HUES48 (cell line): ENCODE measurements around the gene DICER1.
"Not testable (repeated sequence)": the region's sequence is repeated elsewhere in the genome, so short reads cannot be mapped to it uniquely, and the experiment has no call there.

Experiments
- H3K27ac ChIP-seq: one replicate; pipeline ENCODE4 v1.7.0; 2013; ENCODE audit warnings: low read depth, low read length, inconsistent platforms
- H3K27me3 ChIP-seq: 2 replicates; pipeline ENCODE4 v1.6.1; 2013; ENCODE audit warnings: mild to moderate bottlenecking, low read length; ENCODE audit not compliant: control insufficient read depth, insufficient read depth
- H3K36me3 ChIP-seq: 2 replicates; pipeline ENCODE4 v1.6.1; 2013; ENCODE audit warnings: low read length; ENCODE audit not compliant: control insufficient read depth, insufficient read depth
- H3K4me1 ChIP-seq: 2 replicates; pipeline ENCODE4 v1.6.1; 2013; ENCODE audit warnings: mild to moderate bottlenecking, low read length; ENCODE audit not compliant: control insufficient read depth, insufficient read depth
- H3K4me3 ChIP-seq: 2 replicates; pipeline ENCODE4 v1.5.1; 2013; ENCODE audit warnings: mild to moderate bottlenecking, low read depth, low read length
- H3K9ac ChIP-seq: 2 replicates; pipeline ENCODE4 v1.6.1; 2013; ENCODE audit warnings: mild to moderate bottlenecking, low read depth, low read length, moderate library complexity
- H3K9me3 ChIP-seq: 2 replicates; pipeline ENCODE4 v1.6.1; 2013; ENCODE audit warnings: low read length; ENCODE audit not compliant: control insufficient read depth, insufficient read depth

DICER1 gene

GRCh38 chr14:95184413-95184790 is 27.1 kb upstream of the DICER1 start:
- Histone ChIP-seq H3K27me3 (no peaks in the 10 kb centered on the region), H3K27ac (no peak overlapping the region), H3K4me3 (no peak overlapping the region), H3K9me3 (no peaks in the 10 kb centered on the region), H3K36me3 (no peaks in the 10 kb centered on the region), H3K4me1 (peaks cover 10% of the 10 kb centered on the region), H3K9ac (no peak overlapping the region)

- Histone ChIP-seq H3K27ac (no peak overlapping the region), H3K9me3 (no peaks in the 10 kb centered on the region), H3K27me3 (no peaks in the 10 kb centered on the region), H3K36me3 (no peaks in the 10 kb centered on the region), H3K4me3 (no peak overlapping the region), H3K9ac (no peak overlapping the region), H3K4me1 (peaks cover 10% of the 10 kb centered on the region)
Measured at GRCh38 chr14:95183532-95184412, 26.4 kb upstream of the DICER1 start.

- Histone ChIP-seq H3K27ac (no peak overlapping the region), H3K9me3 (no peaks in the 10 kb centered on the region), H3K9ac (no peak overlapping the region), H3K27me3 (no peaks in the 10 kb centered on the region), H3K4me1 (peaks cover 10% of the 10 kb centered on the region), H3K4me3 (no peak overlapping the region), H3K36me3 (no peaks in the 10 kb centered on the region)
Measured at GRCh38 chr14:95183082-95183481, 25.8 kb upstream of the DICER1 start.

GRCh38 chr14:95182379-95182778 is 25.1 kb upstream of the DICER1 start:
- H3K4me1 ChIP-seq = peaks cover 10% of the 10 kb centered on the region
- H3K27ac ChIP-seq = no peak overlapping the region
- H3K36me3 ChIP-seq = no peaks in the 10 kb centered on the region
- H3K9ac ChIP-seq = no peak overlapping the region
- H3K27me3 ChIP-seq = no peaks in the 10 kb centered on the region
- H3K4me3 ChIP-seq = no peak overlapping the region
- H3K9me3 ChIP-seq = no peaks in the 10 kb centered on the region

- peaks cover 10% of the 10 kb centered on the region for H3K4me1 ChIP-seq
- no peaks in the 10 kb centered on the region for H3K36me3 ChIP-seq
- H3K27me3 ChIP-seq = no peaks in the 10 kb centered on the region
- no peak overlapping the region for H3K27ac ChIP-seq
- no peak overlapping the region for H3K9ac ChIP-seq
- H3K4me3 ChIP-seq = no peak overlapping the region
- H3K9me3 ChIP-seq = no peaks in the 10 kb centered on the region
Measured at GRCh38 chr14:95180966-95181741, 23.8 kb upstream of the DICER1 start.

- H3K36me3 ChIP-seq, H3K27ac ChIP-seq, H3K9ac ChIP-seq, H3K4me3 ChIP-seq, H3K27me3 ChIP-seq, H3K4me1 ChIP-seq, H3K9me3 ChIP-seq: not testable (repeated sequence)
Measured at GRCh38 chr14:95175670-95176069, 18.3 kb upstream of the DICER1 start.

GRCh38 chr14:95174184-95174792 is 17.0 kb upstream of the DICER1 start:
- Histone ChIP-seq H3K27me3 (no peaks in the 10 kb centered on the region), H3K9ac (no peak overlapping the region), H3K4me1 (no peaks in the 10 kb centered on the region), H3K9me3 (no peaks in the 10 kb centered on the region), H3K4me3 (no peak overlapping the region), H3K36me3 (no peaks in the 10 kb centered on the region), H3K27ac (no peak overlapping the region)

GRCh38 chr14:95173518-95173917 is 16.2 kb upstream of the DICER1 start:
- H3K36me3 ChIP-seq = no peaks in the 10 kb centered on the region
- no peaks in the 10 kb centered on the region for H3K27me3 ChIP-seq
- no peaks in the 10 kb centered on the region for H3K9me3 ChIP-seq
- H3K9ac ChIP-seq = no peak overlapping the region
- no peak overlapping the region for H3K4me3 ChIP-seq
- no peak overlapping the region for H3K27ac ChIP-seq
- H3K4me1 ChIP-seq = no peaks in the 10 kb centered on the region

GRCh38 chr14:95167177-95167576 is 9.8 kb upstream of the DICER1 start:
- Histone ChIP-seq H3K9ac (no peak overlapping the region), H3K4me3 (no peak overlapping the region), H3K27ac (no peak overlapping the region), H3K27me3 (no peaks in the 10 kb centered on the region), H3K36me3 (no peaks in the 10 kb centered on the region), H3K4me1 (peaks cover 11% of the 10 kb centered on the region), H3K9me3 (no peaks in the 10 kb centered on the region)

GRCh38 chr14:95165517-95165916 is 8.2 kb upstream of the DICER1 start:
- no peak overlapping the region for H3K27ac ChIP-seq
- no peaks in the 10 kb centered on the region for H3K27me3 ChIP-seq
- H3K36me3 ChIP-seq = no peaks in the 10 kb centered on the region
- no peaks in the 10 kb centered on the region for H3K9me3 ChIP-seq
- no peak overlapping the region for H3K4me3 ChIP-seq
- peaks cover 11% of the 10 kb centered on the region for H3K4me1 ChIP-seq
- no peak overlapping the region for H3K9ac ChIP-seq

GRCh38 chr14:95164506-95164905 is 7.2 kb upstream of the DICER1 start:
- Histone ChIP-seq H3K9ac (no peak overlapping the region), H3K4me3 (no peak overlapping the region), H3K4me1 (peaks cover 11% of the 10 kb centered on the region), H3K36me3 (no peaks in the 10 kb centered on the region), H3K9me3 (no peaks in the 10 kb centered on the region), H3K27ac (no peak overlapping the region), H3K27me3 (no peaks in the 10 kb centered on the region)
